GM12878 (cell line): ENCODE data around the gene PIP4K2B. TPM values are rescaled to one million over a fixed set of nuclear protein-coding genes. Genes with fewer than 3 reads are reported as not detected.

ENCODE experiments used
- ATAC-seq: fragments of 200-7000 bp; cut with Tn5 transposase; 3 replicates; pipeline ENCODE4 v1.9.1; 2020; ENCODE audit warnings: mild to moderate bottlenecking, moderate library complexity
- BruUV-seq: library from RNA; stranded (reverse); fragments of 400-500 nt; replicated peaks from 2 replicates; lab custom pipeline; 2021; lab: Mats Ljungman, UMichigan
- CTCF ChIA-PET: fragments of 300-600 bp; sonication (Branson Sonifier 250); formaldehyde crosslinking; extraction: SDS; loops from one replicate; lab custom pipeline; 2021; ENCODE audit warnings: inconsistent platforms; lab: Yijun Ruan, JAX
- POLR2A ChIA-PET: fragments of 350-600 bp; formaldehyde crosslinking; extraction: SDS; loops from one replicate; lab custom pipeline; 2021; ENCODE audit warnings: inconsistent platforms; lab: Charles Lee
- RAD21 ChIA-PET: fragments of 300-600 bp; sonication (Branson Sonifier 250); formaldehyde crosslinking; loops from one replicate; lab custom pipeline; 2023; ENCODE audit warnings: antibody characterized with exemption; ENCODE audit not compliant: unreplicated experiment; lab: Charles Lee
- SMC1A ChIA-PET: fragments of 300-600 bp; sonication (Branson Sonifier 250); formaldehyde crosslinking; loops from one replicate; lab custom pipeline; 2023; ENCODE audit not compliant: unreplicated experiment, uncharacterized antibody; lab: Charles Lee
- DNase-seq: peaks from one replicate; pipeline ENCODE4 v3.0.0-alpha.2; 2011; ENCODE audit warnings: low read depth, low spot score
- FAIRE-seq: peaks from 3 replicates; lab custom pipeline; 2011; peaks lifted over from hg19 to GRCh38; lab: Jason Lieb, UNC
- H2AFZ ChIP-seq: 2 replicates; pipeline ENCODE4 v1.6.0; 2011; ENCODE audit warnings: low read depth, low read length, control low read depth; ENCODE audit not compliant: control insufficient read depth
- H3K27ac ChIP-seq: 2 replicates; pipeline ENCODE4 v1.5.1; 2011; ENCODE audit warnings: control low read depth; ENCODE audit not compliant: control insufficient read depth, insufficient read depth
- H3K27me3 ChIP-seq, 2 experiments: replicated peaks in 1 of 2; 2 replicates each; pipeline versions ENCODE4 v1.6.0 to v1.6.1; 2011; ENCODE audit warnings: low read length in 1 of 2; ENCODE audit not compliant: control insufficient read depth in 2 of 2, insufficient read depth in 2 of 2
- H3K36me3 ChIP-seq, 2 experiments: 2 replicates each; pipeline ENCODE4 v1.5.1; 2011; ENCODE audit warnings: low read length in 1 of 2; ENCODE audit not compliant: control insufficient read depth in 2 of 2, insufficient read depth in 2 of 2
- H3K4me1 ChIP-seq: 2 replicates; pipeline ENCODE4 v1.6.1; 2011; ENCODE audit warnings: mild to moderate bottlenecking, low read length, moderate library complexity, mixed read lengths; ENCODE audit not compliant: control insufficient read depth, insufficient read depth
- H3K4me2 ChIP-seq: 2 replicates; pipeline ENCODE4 v1.6.0; 2011; ENCODE audit warnings: control low read depth; ENCODE audit not compliant: control insufficient read depth, insufficient read depth
- H3K4me3 ChIP-seq: fragments of 200-600 bp; sonication (generic); 2 replicates; pipeline ENCODE4 v1.5.1; 2016
- H3K79me2 ChIP-seq: 2 replicates; pipeline ENCODE4 v1.6.0; 2011; ENCODE audit warnings: low read length; ENCODE audit not compliant: control insufficient read depth, insufficient read depth
- H3K9ac ChIP-seq: 2 replicates; pipeline ENCODE4 v1.8.0; 2011; ENCODE audit warnings: low read length, control low read depth, mixed read lengths; ENCODE audit not compliant: control insufficient read depth, insufficient read depth
- H3K9me3 ChIP-seq: replicated peaks from 3 replicates; pipeline ENCODE4 v1.5.1; 2011; ENCODE audit warnings: mild to moderate bottlenecking, low read length; ENCODE audit not compliant: control insufficient read depth, insufficient read depth
- H4K20me1 ChIP-seq: 2 replicates; pipeline ENCODE4 v1.6.0; 2011; ENCODE audit not compliant: control insufficient read depth, insufficient read depth
- BHLHE40 ChIP-seq, 2 experiments: fragments of 450-650 bp in 1 of 2; IDR thresholded peaks; 2 replicates each; pipeline ENCODE4 v1.6.1; 2011 to 2017; ENCODE audit warnings: low read depth in 2 of 2, borderline replicate concordance in 1 of 2, improper control_type of control experiment in 1 of 2, low read length in 1 of 2, mild to moderate bottlenecking in 1 of 2
- BMI1 ChIP-seq: fragments of 450-650 bp; IDR thresholded peaks from 2 replicates; pipeline ENCODE4 v1.6.1; 2016; ENCODE audit warnings: mild to moderate bottlenecking, moderate library complexity, borderline replicate concordance
- CEBPB ChIP-seq, 2 experiments: fragments of 150-350 bp in 1 of 2; IDR thresholded peaks; 2 replicates each; pipeline ENCODE4 v1.6.1; 2012 to 2014; ENCODE audit warnings: low read depth in 2 of 2, low read length in 2 of 2, borderline replicate concordance in 1 of 2, inconsistent platforms in 1 of 2
- CHD2 ChIP-seq: IDR thresholded peaks from 2 replicates; pipeline ENCODE4 v1.6.1; 2011; ENCODE audit warnings: low read depth, low read length, improper control_type of control experiment, borderline replicate concordance
- HDGF ChIP-seq: fragments of 450-650 bp; IDR thresholded peaks from 2 replicates; pipeline ENCODE4 v1.6.1; 2016; ENCODE audit warnings: antibody characterized with exemption
- MTA3 ChIP-seq: IDR thresholded peaks from 2 replicates; pipeline ENCODE4 v1.6.1; 2012; ENCODE audit warnings: low read length, inconsistent platforms, borderline replicate concordance
- NFIC ChIP-seq: IDR thresholded peaks from 2 replicates; pipeline ENCODE4 v1.6.1; 2012; ENCODE audit warnings: low read depth, mild to moderate bottlenecking, inconsistent platforms, low read length, moderate library complexity
- TCF12 ChIP-seq: IDR thresholded peaks from 2 replicates; pipeline ENCODE4 v1.6.1; 2011; ENCODE audit warnings: low read depth, mild to moderate bottlenecking, low read length
- ZZZ3 ChIP-seq: IDR thresholded peaks from 2 replicates; pipeline ENCODE4 v1.6.1; 2011; ENCODE audit warnings: low read depth; ENCODE audit not compliant: control insufficient read depth, insufficient read length
- WGBS: methylation state at CpG from one replicate; pipeline ENCODE4 v1.1.6; 2016; ENCODE audit warnings: low lambda C conversion rate; ENCODE audit not compliant: insufficient replicate concordance, insufficient coverage; ENCODE audit errors: missing lambda C conversion rate; 5-methylcytosine and 5-hydroxymethylcytosine counted together
- in situ Hi-C: fragments of 300-500 bp; cut with MboI; formaldehyde crosslinking; loops from 9 replicates; pipeline ENCODE4 v1.14.3; 2018; ENCODE audit warnings: mixed read lengths
- intact Hi-C: fragments of 100-400 bp; cut with micrococcal nuclease; formaldehyde crosslinking; loops from one replicate; pipeline ENCODE4 v1.14.2; 2022; ENCODE audit not compliant: unreplicated experiment
- polyA plus RNA-seq, 11 experiments: library from polyadenylated mRNA; depleted of rRNA in 4 of 11; unstranded in 6 of 11; stranded (reverse) in 5 of 11; fragments of >200 nt; fragmentation: Nextera tagmentation in 4 of 11; fragmentation: Illumina TruSeq in 1 of 11; extraction: Ambion mirVana in 4 of 11; extraction: Trizol in 1 of 11; gene quantifications; 1 replicate in 1 of 11; 2 replicates in 10 of 11; pipeline versions ENCODE4 v1.2.1 to v1.2.3, GENCODE V29; 2011 to 2016; ENCODE audit warnings: inconsistent platforms in 2 of 11, missing spikeins in 2 of 11, low read depth in 1 of 11
- total RNA-seq, 4 experiments: library from RNA; depleted of rRNA in 3 of 4; stranded (reverse); fragments of >200 nt in 3 of 4; fragmentation: Illumina TruSeq in 1 of 4; extraction: Trizol in 1 of 4; gene quantifications; 2 replicates each; pipeline versions ENCODE4 v1.2.1 to v1.2.3, GENCODE V29; 2013 to 2021
- TF ChIP-seq, protein P1 (sequence below): IDR thresholded peaks from 2 replicates; pipeline ENCODE4 v1.6.1; 2011; ENCODE audit warnings: low read depth, low read length, improper control_type of control experiment, borderline replicate concordance
- TF ChIP-seq, protein P2 (sequence below): fragments of 450-650 bp; formaldehyde crosslinking; IDR thresholded peaks from 2 replicates; pipeline ENCODE4 v1.4.0; 2020; ENCODE audit warnings: mild to moderate bottlenecking, moderate library complexity
- TF ChIP-seq, protein P3 (sequence below): fragments of 450-650 bp; IDR thresholded peaks from 2 replicates; pipeline ENCODE4 v1.6.1; 2016; ENCODE audit warnings: mild to moderate bottlenecking
- TF ChIP-seq, protein P4 (sequence below): fragments of 450-650 bp; formaldehyde crosslinking; IDR thresholded peaks from 2 replicates; pipeline ENCODE4 v1.4.0; 2022; ENCODE audit warnings: mild to moderate bottlenecking, moderate library complexity
- TF ChIP-seq, protein P5 (sequence below): IDR thresholded peaks from 2 replicates; pipeline ENCODE4 v1.6.1; 2012; ENCODE audit warnings: low read length, inconsistent platforms

Gene PIP4K2B
- total and polyA plus RNA-seq, 10 of the 15 experiments (the other 5 are each of a cell fraction or from before 2014, with no cell fraction given), result 3.8 to 30.3 (median 18.2) TPM

DNA sequence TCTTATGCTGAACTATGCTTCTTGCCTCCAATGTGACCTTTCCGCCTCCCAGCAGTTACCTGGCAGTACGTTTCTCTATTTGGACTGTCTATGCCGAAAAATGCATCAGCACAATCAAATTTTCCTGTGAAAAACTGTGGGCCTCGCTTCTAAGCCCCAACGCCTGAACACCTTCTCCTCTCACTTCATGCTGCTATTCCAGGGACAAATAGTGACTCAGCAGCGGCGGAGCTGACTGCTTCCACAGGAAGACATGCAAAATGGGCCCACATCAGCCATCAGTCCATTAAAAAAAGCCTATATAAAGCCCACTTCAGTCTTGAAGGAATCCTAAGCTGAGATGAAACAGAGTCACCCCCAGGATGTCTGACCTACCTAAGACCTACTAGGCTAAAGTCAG is 10.5 kb upstream of the PIP4K2B start:
- FAIRE-seq (no peak), ATAC-seq (no peak), DNase-seq (no peak)
- POLR2A ChIA-PET, result no interaction called here
- Histone ChIP-seq H3K4me2 (no peak overlapping the region), H3K9me3 (no peaks in the 10 kb centered on the region), H4K20me1 (no peaks in the 10 kb centered on the region), H3K9ac (no peak overlapping the region), H3K4me3 (no peak overlapping the region), H3K4me1 (peaks cover 7% of the 10 kb centered on the region; the same call in 1 of the 2 replicates), H3K79me2 (no peaks in the 10 kb centered on the region), H3K27me3 (no peaks in the 10 kb centered on the region), H2AFZ (no peak overlapping the region), H3K27ac (no peak overlapping the region), H3K36me3 (peaks cover 16 to 30% of the 10 kb centered on the region in 2 experiments)
- intact Hi-C loops, result loop anchor here (10.0 kb wide), 1 partner anchor 135 kb away; the partner anchor contains the start of gene EPOP
- CTCF ChIA-PET, result no interaction called here
- 92% methylated on average over 7 of the region's 7 CpGs for WGBS
- no TSS peak for BruUV-seq
- RAD21 ChIA-PET, result no interaction called here
- in situ Hi-C loops, result no loop called here
- SMC1A ChIA-PET, result interaction anchor here (0.9 kb wide), 1 partner anchor 14 kb away, joined by 3 read pairs; no protein-coding TSS in a partner anchor
- TF ChIP-seq, protein P1, sequence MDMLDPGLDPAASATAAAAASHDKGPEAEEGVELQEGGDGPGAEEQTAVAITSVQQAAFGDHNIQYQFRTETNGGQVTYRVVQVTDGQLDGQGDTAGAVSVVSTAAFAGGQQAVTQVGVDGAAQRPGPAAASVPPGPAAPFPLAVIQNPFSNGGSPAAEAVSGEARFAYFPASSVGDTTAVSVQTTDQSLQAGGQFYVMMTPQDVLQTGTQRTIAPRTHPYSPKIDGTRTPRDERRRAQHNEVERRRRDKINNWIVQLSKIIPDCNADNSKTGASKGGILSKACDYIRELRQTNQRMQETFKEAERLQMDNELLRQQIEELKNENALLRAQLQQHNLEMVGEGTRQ, result no peak
- TF ChIP-seq, protein P2, sequence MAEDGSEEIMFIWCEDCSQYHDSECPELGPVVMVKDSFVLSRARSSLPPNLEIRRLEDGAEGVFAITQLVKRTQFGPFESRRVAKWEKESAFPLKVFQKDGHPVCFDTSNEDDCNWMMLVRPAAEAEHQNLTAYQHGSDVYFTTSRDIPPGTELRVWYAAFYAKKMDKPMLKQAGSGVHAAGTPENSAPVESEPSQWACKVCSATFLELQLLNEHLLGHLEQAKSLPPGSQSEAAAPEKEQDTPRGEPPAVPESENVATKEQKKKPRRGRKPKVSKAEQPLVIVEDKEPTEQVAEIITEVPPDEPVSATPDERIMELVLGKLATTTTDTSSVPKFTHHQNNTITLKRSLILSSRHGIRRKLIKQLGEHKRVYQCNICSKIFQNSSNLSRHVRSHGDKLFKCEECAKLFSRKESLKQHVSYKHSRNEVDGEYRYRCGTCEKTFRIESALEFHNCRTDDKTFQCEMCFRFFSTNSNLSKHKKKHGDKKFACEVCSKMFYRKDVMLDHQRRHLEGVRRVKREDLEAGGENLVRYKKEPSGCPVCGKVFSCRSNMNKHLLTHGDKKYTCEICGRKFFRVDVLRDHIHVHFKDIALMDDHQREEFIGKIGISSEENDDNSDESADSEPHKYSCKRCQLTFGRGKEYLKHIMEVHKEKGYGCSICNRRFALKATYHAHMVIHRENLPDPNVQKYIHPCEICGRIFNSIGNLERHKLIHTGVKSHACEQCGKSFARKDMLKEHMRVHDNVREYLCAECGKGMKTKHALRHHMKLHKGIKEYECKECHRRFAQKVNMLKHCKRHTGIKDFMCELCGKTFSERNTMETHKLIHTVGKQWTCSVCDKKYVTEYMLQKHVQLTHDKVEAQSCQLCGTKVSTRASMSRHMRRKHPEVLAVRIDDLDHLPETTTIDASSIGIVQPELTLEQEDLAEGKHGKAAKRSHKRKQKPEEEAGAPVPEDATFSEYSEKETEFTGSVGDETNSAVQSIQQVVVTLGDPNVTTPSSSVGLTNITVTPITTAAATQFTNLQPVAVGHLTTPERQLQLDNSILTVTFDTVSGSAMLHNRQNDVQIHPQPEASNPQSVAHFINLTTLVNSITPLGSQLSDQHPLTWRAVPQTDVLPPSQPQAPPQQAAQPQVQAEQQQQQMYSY (CRISPR knock-in tag), result no peak
- no peak for TF ChIP-seq BHLHE40 (IDR thresholded peaks at IDR 0.05; ENCODE audit: borderline replicate concordance in 1 of 2, low read depth in 2 of 2, low read length in 1 of 2)
- TF ChIP-seq, protein P3, sequence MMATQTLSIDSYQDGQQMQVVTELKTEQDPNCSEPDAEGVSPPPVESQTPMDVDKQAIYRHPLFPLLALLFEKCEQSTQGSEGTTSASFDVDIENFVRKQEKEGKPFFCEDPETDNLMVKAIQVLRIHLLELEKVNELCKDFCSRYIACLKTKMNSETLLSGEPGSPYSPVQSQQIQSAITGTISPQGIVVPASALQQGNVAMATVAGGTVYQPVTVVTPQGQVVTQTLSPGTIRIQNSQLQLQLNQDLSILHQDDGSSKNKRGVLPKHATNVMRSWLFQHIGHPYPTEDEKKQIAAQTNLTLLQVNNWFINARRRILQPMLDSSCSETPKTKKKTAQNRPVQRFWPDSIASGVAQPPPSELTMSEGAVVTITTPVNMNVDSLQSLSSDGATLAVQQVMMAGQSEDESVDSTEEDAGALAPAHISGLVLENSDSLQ, result no peak
- TF ChIP-seq, protein P4, sequence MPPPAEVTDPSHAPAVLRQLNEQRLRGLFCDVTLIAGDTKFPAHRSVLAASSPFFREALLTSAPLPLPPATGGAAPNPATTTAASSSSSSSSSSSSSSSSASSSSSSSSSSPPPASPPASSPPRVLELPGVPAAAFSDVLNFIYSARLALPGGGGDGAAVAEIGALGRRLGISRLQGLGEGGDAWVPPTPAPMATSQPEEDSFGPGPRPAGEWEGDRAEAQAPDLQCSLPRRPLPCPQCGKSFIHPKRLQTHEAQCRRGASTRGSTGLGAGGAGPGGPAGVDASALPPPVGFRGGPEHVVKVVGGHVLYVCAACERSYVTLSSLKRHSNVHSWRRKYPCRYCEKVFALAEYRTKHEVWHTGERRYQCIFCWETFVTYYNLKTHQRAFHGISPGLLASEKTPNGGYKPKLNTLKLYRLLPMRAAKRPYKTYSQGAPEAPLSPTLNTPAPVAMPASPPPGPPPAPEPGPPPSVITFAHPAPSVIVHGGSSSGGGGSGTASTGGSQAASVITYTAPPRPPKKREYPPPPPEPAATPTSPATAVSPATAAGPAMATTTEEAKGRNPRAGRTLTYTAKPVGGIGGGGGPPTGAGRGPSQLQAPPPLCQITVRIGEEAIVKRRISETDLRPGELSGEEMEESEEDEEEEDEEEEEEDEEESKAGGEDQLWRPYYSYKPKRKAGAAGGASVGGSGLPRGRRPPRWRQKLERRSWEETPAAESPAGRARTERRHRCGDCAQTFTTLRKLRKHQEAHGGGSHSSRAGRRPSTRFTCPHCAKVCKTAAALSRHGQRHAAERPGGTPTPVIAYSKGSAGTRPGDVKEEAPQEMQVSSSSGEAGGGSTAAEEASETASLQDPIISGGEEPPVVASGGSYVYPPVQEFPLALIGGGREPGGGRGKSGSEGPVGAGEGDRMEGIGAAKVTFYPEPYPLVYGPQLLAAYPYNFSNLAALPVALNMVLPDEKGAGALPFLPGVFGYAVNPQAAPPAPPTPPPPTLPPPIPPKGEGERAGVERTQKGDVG, result no peak
- no peak for TF ChIP-seq CHD2
- no peak for TF ChIP-seq BMI1
- no peak for TF ChIP-seq ZZZ3
- no peak for TF ChIP-seq NFIC
- no peak for TF ChIP-seq TCF12
- TF ChIP-seq HDGF, result no peak
- TF ChIP-seq CEBPB (IDR thresholded peaks at IDR 0.05; ENCODE audit: borderline replicate concordance in 1 of 2, low read depth in 2 of 2, low read length in 2 of 2), result no peak
- TF ChIP-seq, protein P5, sequence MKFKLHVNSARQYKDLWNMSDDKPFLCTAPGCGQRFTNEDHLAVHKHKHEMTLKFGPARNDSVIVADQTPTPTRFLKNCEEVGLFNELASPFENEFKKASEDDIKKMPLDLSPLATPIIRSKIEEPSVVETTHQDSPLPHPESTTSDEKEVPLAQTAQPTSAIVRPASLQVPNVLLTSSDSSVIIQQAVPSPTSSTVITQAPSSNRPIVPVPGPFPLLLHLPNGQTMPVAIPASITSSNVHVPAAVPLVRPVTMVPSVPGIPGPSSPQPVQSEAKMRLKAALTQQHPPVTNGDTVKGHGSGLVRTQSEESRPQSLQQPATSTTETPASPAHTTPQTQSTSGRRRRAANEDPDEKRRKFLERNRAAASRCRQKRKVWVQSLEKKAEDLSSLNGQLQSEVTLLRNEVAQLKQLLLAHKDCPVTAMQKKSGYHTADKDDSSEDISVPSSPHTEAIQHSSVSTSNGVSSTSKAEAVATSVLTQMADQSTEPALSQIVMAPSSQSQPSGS, result no peak
- no peak for TF ChIP-seq MTA3
